ENCODE data around the gene SENP8.

SENP8 gene

GRCh38 chr15:72105111-72105510, 13.1 kb upstream of the SENP8 start:
- TF ChIP-seq TEAD4 (IDR thresholded peaks at IDR 0.05) (no peak), CREB1 (IDR thresholded peaks at IDR 0.05; ENCODE audit: low read depth) (no peak), RAD21 (IDR thresholded peaks at IDR 0.05; ENCODE audit: low read depth) (no peak), NFIC (IDR thresholded peaks at IDR 0.05) (no peak), TCF12 (IDR thresholded peaks at IDR 0.05; ENCODE audit: low read depth) (no peak), EGR1 (IDR thresholded peaks at IDR 0.05) (no peak), YY1 (IDR thresholded peaks at IDR 0.05; ENCODE audit: low read depth) (no peak), REST (IDR thresholded peaks at IDR 0.05; ENCODE audit: low read depth) (no peak), EP300 (IDR thresholded peaks at IDR 0.05; ENCODE audit: borderline replicate concordance) (no peak), ZBTB7A (IDR thresholded peaks at IDR 0.05; ENCODE audit: low read depth) (no peak), CEBPB (IDR thresholded peaks at IDR 0.05) (no peak), FOXM1 (IDR thresholded peaks at IDR 0.05; ENCODE audit: borderline replicate concordance, low read depth) (no peak)
- TF ChIP-seq, protein P1, sequence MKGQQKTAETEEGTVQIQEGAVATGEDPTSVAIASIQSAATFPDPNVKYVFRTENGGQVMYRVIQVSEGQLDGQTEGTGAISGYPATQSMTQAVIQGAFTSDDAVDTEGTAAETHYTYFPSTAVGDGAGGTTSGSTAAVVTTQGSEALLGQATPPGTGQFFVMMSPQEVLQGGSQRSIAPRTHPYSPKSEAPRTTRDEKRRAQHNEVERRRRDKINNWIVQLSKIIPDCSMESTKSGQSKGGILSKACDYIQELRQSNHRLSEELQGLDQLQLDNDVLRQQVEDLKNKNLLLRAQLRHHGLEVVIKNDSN (IDR thresholded peaks at IDR 0.05): no peak
- TF ChIP-seq, protein P2, sequence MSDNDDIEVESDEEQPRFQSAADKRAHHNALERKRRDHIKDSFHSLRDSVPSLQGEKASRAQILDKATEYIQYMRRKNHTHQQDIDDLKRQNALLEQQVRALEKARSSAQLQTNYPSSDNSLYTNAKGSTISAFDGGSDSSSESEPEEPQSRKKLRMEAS (IDR thresholded peaks at IDR 0.05): no peak

DNA sequence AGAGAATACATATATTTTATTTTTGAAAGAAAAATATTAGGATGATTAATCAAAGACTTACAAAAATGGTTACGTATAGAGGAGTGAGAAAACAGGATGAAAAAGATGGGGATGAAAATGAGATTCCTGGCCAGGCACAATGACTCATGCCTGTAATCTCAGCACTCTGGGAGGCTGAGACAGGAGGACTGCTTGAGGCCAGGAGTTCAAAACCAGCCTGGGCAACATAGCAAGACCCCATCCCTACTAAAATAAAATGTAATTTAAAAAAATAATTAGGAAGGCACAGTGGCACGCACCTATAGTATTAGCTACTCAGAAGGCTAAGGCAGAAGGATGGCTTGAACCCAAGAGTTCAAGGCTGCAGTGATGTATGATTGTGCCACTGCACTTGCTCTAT, 12.1 kb upstream of the SENP8 start:
- no peak for TF ChIP-seq ZBTB7A (IDR thresholded peaks at IDR 0.05; ENCODE audit: low read depth)
- no peak for TF ChIP-seq REST (IDR thresholded peaks at IDR 0.05; ENCODE audit: low read depth)
- TF ChIP-seq CEBPB (IDR thresholded peaks at IDR 0.05): no peak
- TF ChIP-seq EGR1 (IDR thresholded peaks at IDR 0.05): no peak
- no peak for TF ChIP-seq NFIC (IDR thresholded peaks at IDR 0.05)
- TF ChIP-seq, protein P2 (IDR thresholded peaks at IDR 0.05): no peak
- no peak for TF ChIP-seq CREB1 (IDR thresholded peaks at IDR 0.05; ENCODE audit: low read depth)
- TF ChIP-seq, protein P1 (IDR thresholded peaks at IDR 0.05): no peak
- TF ChIP-seq TCF12 (IDR thresholded peaks at IDR 0.05; ENCODE audit: low read depth): no peak
- TF ChIP-seq FOXM1 (IDR thresholded peaks at IDR 0.05; ENCODE audit: borderline replicate concordance, low read depth): no peak
- no peak for TF ChIP-seq TAF1 (IDR thresholded peaks at IDR 0.05; ENCODE audit: low read depth)
- no peak for TF ChIP-seq TEAD4 (IDR thresholded peaks at IDR 0.05)
- no peak for TF ChIP-seq EP300 (IDR thresholded peaks at IDR 0.05; ENCODE audit: borderline replicate concordance)
- TF ChIP-seq YY1 (IDR thresholded peaks at IDR 0.05; ENCODE audit: low read depth): no peak
- TF ChIP-seq RAD21 (IDR thresholded peaks at IDR 0.05; ENCODE audit: low read depth): no peak

DNA sequence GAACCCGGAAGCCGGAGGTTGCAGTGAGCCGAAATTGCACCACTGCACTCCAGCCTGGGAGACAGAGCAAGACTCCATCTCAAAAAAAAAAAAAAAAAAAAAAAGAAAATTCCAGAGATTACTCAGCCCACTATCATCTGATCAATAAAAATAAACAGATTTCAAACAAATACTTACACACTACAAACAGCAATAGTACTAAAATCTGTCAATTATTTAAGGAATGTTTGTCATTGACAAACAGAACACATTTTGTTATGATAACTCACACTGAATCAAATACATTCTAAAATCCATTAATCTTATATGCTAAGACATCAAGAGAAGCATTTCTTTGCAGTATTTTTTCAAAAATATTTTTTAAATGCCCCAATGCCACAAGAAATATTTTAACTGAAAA, 7.8 kb upstream of the SENP8 start:
- TF ChIP-seq, protein P2 (IDR thresholded peaks at IDR 0.05): no peak
- TF ChIP-seq TAF1 (IDR thresholded peaks at IDR 0.05; ENCODE audit: low read depth) (no peak), ZBTB7A (IDR thresholded peaks at IDR 0.05; ENCODE audit: low read depth) (no peak), EGR1 (IDR thresholded peaks at IDR 0.05) (no peak)

DNA sequence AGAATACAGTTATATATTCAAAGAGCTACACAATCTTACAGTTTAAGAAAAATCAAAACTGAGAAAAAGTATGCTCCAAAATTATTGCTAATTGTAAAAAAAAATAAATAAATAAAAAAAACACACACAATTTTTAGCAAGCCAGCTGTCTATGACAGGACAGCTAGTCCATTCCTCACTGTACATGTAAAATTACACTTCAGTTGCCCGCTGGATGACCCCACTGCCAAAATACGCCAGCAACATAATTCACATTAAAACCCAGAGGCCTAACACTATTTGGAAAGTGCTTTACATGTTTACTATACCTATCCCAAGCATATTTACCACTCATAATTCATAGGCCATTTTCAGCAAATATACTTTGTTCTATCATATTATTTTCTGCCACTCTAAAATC, 6.1 kb upstream of the SENP8 start:
- no peak for TF ChIP-seq RAD21 (IDR thresholded peaks at IDR 0.05; ENCODE audit: low read depth)
- TF ChIP-seq ZBTB7A (IDR thresholded peaks at IDR 0.05; ENCODE audit: low read depth): no peak
- TF ChIP-seq YY1 (IDR thresholded peaks at IDR 0.05; ENCODE audit: low read depth): no peak
- TF ChIP-seq, protein P1 (IDR thresholded peaks at IDR 0.05): no peak
- TF ChIP-seq, protein P2 (IDR thresholded peaks at IDR 0.05): no peak
- TF ChIP-seq TAF1 (IDR thresholded peaks at IDR 0.05; ENCODE audit: low read depth): no peak
- no peak for TF ChIP-seq FOXM1 (IDR thresholded peaks at IDR 0.05; ENCODE audit: borderline replicate concordance, low read depth)
- no peak for TF ChIP-seq REST (IDR thresholded peaks at IDR 0.05; ENCODE audit: low read depth)
- TF ChIP-seq NFIC (IDR thresholded peaks at IDR 0.05): no peak
- TF ChIP-seq CEBPB (IDR thresholded peaks at IDR 0.05): no peak
- TF ChIP-seq TCF12 (IDR thresholded peaks at IDR 0.05; ENCODE audit: low read depth): no peak
- TF ChIP-seq TEAD4 (IDR thresholded peaks at IDR 0.05): no peak
- TF ChIP-seq CREB1 (IDR thresholded peaks at IDR 0.05; ENCODE audit: low read depth): no peak

Measured in Ishikawa (cell line).